Skin epidermis (tissue), 12 donors: Measurements from ENCODE around the gene EGR4.

Experiments
- H3K27ac ChIP-seq, 21 experiments: fragments of 200-600 bp; sonication (generic) in 11 of 21; one replicate each; pipeline ENCODE4 v1.5.0; 2020; ENCODE audit warnings: mild to moderate bottlenecking in 3 of 21, inconsistent platforms in 2 of 21, moderate library complexity in 2 of 21
- H3K4me3 ChIP-seq, 7 experiments: fragments of 200-600 bp; sonication (generic) in 2 of 7; one replicate each; pipeline ENCODE4 v1.5.0; 2020; ENCODE audit warnings: inconsistent platforms in 2 of 7, mild to moderate bottlenecking in 2 of 7, moderate library complexity in 1 of 7

The EGR4 gene

DNA sequence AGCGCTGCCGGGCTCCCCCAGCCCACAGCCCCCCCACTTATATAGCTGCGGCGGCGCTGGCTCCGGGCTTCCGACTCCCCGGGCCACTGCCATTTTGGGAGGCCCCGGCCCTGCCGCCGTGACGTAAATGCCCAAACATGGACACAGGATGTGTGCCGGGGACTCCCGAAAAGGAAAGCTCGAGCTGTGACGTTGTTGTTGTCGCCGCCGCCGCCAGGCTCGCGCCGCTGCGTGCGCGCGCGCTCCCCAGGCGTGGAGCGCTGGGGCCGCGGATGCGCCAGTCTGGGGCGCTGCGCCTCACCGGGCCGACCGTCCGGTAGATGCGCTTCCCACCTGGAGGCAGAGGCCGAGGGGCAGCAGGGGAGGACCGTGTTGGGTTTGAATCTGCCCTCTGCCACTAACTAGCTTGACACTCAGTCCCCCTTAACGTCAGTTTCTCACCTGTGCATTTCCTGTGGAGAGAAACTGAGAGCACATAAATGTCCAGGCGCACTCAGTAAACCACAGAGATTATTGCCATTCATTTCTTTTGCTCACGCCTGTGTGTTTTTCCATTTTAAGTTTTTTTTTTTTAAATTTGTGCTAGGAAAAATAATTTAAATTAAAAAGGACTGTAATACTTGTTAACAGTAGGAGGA lies at the start of gene EGR4:
Gene EGR4, minus strand, starts transcription at position 15 of the 638 bp plus-strand sequence. CDS start 231 bp downstream, outside the sequence.
- Histone ChIP-seq H3K4me3 (peak within 1 kb of the TSS; percentile 26 to 52 (median 34)), H3K27ac (no peak within 1 kb of the TSS)

DNA sequence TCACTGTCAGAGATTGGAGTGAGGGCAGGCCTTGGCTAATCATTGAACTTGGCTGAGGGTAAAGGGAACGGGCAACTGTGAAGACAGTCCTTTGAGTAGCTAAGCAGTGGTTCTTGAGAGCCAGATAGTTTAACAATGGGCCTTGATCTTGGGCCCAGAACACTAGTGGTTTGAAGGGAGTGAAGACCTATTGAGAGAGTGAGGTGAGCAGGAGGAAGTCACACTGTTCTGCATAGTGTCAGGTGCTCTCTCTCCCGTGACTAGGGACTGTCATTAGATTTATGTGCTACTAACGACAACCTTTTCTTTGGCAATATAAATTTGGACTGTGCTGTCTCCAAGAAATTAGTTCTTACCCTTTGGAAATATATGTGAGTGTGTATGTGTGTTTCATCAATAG lies 47.7 kb upstream of the EGR4 start:
- H3K4me3 ChIP-seq, result no peak overlapping the region
- no peak overlapping the region for H3K27ac ChIP-seq

DNA sequence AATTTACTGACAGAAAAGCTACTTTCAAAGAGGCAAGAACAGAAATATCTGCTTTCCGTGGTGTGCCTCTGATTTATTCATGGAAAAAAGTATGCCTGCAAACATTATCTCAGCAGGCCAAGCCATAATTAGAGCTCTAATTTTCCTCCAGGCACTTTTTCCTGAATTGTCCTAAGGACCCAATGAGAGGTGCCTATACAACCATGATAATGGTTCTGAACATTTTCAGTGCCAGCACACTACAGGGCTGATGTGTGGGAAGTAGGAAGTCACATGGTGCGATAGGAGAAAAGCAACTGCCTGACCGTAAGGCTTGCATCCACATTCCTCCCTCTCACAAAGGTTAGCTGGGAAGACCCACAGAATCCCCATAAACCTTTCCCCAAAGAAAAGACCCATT lies 45.9 kb upstream of the EGR4 start:
- no peak overlapping the region for H3K4me3 ChIP-seq
- H3K27ac ChIP-seq, result no peak overlapping the region

DNA sequence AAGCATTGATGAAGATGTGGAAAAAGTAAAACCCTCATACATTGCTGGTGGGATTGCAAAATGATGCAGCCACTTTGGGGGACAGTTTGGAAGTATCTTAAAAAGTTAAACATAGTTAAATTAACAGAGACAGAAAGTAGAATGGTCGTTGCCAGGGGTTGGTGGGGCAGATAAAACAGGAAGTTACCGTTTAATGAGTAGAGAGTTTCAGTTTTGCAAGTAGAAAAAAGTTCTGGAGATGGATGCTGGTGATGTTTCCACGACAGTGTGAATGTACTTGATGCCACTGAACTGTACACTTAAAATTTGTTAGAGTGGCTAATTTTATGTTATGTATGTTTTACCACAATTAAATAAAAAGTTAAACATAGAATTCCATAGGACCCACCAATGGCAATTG lies 44.5 kb upstream of the EGR4 start:
- no peak overlapping the region for H3K4me3 ChIP-seq
- H3K27ac ChIP-seq, result no peak overlapping the region

DNA sequence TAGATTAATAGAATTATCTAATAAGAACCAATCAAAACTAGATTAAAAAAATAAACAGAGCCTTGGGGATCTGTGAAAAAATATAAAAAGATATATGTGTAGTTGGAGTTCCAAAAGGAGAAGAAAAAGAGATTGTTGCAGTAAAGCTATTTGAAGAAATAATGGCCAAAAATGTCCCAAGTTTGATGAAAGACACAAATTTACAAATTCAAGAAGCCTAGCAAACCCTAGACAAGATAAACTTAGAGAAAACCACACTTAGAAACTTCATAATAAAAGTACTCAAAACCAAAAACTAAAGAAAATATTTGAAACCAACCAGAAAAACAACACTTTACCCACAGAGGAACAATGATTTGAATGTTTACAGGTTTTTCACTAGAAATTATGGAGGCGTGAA lies 41.3 kb upstream of the EGR4 start:
- Histone ChIP-seq H3K27ac (no peak overlapping the region), H3K4me3 (no peak overlapping the region)

DNA sequence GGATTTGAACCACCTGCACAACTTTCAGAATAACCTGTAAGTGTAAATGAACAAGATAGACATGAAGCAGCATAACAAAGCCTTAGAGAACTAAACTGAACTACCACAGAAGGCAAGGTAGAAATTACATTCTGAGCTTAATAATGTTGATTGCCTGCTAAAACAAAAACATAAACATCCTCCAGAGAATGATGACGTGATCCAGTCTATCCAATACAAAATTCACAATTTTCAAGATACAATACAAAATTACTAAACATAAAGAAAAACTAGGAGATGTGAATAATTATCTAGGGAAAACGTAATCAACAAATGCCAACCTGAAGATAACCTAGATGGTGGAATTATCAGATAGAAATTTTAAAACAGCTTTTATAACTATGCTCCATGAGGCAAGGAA lies 40.7 kb upstream of the EGR4 start:
- no peak overlapping the region for H3K27ac ChIP-seq
- H3K4me3 ChIP-seq, result no peak overlapping the region

DNA sequence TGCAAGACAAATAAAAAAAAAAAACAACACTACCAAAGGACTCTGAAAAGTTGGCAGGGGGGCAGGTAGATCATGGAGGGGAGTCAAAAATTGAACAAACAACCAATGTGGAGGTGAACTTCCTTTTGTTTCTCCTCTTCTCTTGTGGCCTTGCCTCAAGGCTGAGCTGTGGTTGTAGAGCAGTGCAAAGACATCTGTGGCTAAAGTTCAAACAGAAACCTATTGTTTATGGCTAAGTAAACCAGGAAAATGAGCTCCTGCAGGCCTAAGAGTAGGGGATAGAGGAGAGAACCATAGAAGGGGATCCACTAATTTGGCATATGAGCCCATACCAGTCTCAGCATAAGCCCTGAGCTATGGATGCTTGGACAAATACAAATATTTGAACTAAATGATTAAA lies 40.2 kb upstream of the EGR4 start:
- Histone ChIP-seq H3K27ac (no peak overlapping the region), H3K4me3 (no peak overlapping the region)

DNA sequence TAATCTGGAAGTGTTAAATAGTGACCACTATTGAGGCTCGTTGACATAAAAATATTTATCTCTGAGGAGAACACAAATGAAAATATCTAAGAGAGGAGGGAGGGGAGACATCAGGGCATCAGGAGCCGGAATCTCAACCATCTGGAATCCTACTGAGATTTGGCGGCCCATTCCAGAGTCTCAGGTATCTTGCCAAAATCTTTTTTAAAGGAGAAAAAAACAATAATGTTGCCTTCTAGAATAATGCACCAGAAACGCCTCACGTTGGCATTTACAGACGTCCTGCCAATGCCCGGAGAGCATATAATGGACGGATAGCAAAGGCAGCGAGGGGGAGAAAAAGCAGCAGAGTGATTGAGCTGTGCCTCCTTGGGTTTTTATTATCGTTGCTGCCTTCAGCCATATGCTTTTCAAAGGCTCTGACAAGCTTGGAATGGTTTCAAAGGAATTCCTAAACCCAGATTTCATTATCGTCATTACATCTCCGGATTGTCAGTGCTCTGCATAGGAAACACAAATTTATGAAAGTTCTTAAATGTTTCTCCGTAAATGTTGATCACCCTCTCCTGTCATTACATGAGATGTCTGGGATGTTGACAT lies 30.9 kb upstream of the EGR4 start:
- no peak overlapping the region for H3K4me3 ChIP-seq
- H3K27ac ChIP-seq, result no peak overlapping the region

DNA sequence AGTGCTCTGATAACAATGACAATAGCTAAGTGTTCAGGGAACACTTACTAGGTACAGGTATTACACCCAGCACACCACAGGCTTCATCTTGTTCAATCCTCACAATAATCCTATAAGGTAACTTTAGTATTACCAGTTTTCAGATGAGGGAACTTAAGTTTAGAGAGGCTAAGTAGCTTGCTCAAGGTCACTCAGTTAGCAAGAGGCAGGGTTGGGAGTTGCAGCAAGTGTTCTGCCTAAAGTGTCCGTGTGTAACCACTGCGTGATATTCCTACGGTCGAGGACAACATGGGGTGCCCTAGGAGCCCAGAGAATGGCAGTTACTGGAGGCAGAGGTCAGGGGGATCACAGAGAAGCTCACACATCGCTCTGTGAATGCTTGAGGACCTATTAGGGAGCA lies 30.2 kb upstream of the EGR4 start:
- no peak overlapping the region for H3K4me3 ChIP-seq
- no peak overlapping the region for H3K27ac ChIP-seq

DNA sequence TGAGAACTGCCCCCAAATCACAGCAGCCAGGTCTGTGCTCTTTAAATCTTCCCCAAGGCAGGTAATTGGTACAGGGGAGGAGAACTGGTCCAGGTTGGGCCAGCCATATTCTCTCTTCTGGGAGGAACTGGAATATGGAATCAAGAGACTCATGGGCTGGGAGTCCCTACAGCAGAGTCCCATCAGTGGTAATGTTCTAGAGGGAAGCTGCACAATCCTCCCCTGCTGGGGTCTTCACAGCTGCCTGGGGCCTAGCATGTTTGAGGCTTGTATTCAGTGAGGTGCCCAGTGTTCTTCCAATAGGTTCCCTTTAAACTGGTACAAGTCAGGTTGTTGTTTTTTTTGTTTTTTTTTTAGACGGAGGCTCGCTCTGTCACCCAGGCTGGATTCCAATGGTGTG lies 21.1 kb upstream of the EGR4 start:
- H3K27ac ChIP-seq, result no peak overlapping the region
- no peak overlapping the region for H3K4me3 ChIP-seq

DNA sequence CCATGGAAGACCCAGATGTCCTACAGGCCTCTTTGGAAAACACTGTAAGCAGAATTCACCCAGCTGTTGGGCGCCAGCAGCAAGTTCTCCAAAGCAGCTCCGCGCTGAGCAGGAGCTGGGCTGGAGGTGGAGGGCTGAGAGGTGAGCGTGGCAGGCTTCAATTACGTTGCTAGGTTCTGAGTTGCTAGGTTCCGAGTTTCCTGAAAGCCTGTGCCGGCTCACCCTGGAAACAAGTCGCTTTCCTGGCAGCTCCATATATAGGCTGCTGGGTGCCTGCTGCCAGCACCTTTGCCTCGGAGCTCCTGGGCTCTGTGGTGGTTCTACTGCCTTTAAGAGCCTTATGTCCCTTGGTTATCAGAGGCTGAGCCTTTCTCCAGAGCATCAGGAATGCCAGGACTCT lies 14.4 kb upstream of the EGR4 start:
- H3K4me3 ChIP-seq, result no peak overlapping the region

DNA sequence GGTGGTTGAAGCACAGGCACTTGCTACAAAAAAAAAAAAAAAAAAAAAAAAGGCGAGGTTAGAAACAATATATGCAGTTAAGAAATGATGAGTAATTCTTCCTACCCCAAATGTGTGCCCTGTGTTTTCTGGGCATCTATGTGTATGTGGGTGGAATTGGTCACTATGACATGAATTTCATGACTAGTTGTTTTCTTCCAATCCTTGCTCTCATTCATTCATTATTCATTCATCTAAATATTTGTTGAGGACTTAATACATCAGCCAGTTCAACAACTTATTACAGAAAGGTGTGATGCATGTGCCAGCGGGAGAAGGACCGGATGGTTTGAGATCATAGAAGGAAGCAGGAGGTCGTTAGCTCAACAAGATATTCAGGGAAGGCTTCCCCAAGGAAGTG lies 8.3 kb upstream of the EGR4 start:
- Histone ChIP-seq H3K27ac (no peak overlapping the region), H3K4me3 (no peak overlapping the region)

More for the DNA sequence above, 14.4 kb upstream of the EGR4 start:
- no peak overlapping the region for H3K27ac ChIP-seq

DNA sequence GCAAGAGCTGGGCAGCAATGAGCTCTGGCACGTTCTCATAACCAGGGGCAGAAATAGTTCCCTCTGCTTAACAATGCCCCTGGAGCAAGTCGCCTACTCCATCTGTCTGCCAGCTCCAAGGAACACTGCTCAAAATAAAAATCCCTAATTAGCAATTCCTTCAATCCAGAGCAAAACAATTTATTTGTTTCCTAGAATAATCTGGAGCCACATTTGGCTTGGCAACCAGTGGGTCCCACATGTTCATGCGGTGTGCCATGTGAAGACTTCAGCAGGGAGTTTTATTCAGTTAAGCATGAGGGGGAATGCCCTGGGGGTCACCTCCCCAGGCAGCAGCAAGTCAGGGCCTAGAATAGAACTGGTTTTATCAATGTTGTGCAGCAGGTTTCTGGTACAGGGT lies 7.6 kb upstream of the EGR4 start:
- Histone ChIP-seq H3K27ac (no peak overlapping the region), H3K4me3 (no peak overlapping the region)

DNA sequence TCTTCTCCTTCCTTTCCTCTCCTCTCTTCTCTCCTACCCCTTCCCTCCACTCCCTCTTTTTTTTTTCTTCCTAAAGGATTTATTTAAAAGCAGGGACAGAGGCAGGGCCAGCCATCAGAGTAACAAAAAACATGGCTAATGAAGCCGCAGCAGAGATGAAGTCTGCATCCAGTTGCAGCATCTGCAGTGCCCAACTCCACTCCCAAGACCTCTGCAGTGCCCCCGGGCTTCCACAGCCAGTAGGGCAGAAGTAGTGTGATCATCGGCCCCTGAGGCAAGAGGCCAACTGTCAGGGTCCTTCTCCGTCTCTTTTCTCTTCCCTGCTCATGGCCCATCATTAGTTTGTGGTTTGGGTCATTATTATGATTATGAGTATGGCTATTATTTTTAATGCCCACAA lies 4.2 kb upstream of the EGR4 start:
- Histone ChIP-seq H3K27ac (no peak overlapping the region), H3K4me3 (no peak overlapping the region)

DNA sequence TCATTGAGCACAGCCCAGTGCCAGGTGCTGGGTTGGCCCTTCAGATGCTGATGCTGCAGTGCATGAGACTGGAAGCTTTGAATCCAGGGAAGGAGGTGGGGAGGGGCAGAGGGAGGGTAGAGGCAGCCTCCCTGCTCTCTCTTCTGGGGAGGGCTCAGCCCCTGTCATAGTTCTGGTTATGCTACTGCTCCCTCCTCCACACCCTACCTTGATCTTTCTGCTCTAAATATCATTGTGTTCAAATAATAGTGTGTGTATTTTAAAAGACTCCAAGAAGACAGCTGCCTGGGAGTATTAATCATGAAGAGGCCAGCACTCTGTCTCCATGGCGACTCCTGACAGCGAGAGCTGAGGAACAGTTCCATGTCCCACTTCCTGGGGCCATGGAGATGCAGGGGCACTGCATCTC lies 3.8 kb upstream of the EGR4 start:
- no peak overlapping the region for H3K4me3 ChIP-seq
- H3K27ac ChIP-seq, result no peak overlapping the region

DNA sequence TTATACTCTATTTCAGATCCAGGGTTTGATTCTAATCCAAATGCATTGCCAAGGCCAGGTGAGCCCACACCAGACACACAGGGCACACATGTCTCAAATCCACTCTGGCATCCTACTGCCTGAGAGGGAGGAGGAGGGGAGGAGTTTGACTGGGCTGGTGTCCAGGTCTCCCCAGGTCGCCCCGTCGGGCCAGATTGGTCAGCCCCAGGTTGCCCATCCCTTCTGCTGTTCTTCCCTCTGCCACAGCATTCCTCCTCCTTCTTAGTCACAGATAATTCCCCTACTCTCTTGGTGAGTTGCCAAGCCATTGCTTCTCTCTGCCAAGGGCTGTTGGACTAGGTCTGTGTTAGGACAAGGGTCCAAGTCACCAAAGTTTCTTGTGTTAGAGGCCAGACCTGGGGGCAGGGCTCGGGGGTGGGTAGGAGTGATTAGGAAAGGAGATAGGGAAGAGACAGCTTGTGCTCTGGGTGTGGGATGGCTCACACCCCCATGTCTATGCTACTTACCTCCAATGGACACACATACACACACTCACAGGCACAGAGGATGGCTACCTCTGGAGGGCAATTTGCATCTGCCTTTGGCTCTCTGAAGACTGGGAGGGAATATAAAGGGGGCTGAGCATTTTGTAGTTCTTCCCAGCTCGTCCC lies 2.5 kb upstream of the EGR4 start:
- Histone ChIP-seq H3K4me3 (no peak overlapping the region), H3K27ac (no peak overlapping the region)

DNA sequence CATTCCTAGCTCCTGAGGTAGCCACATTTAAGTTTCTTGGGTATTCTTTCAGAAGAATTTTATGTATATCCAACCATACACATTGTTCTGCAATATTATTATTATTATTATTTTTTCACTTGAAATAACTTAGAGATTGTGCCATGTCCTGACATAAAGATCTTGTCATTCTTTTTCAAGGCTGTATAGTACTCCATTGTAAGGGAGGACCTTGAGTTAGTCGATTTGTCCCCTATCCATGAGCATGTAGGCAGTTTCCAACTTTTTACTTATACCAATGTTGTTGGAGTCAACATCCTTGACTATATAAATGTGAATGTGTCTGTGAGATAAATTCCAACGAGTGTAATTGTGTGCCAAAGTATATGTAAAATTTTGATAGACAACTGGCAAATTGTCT lies 891 bp upstream of the EGR4 start:
- no peak overlapping the region for H3K27ac ChIP-seq
- H3K4me3 ChIP-seq, result no peak overlapping the region

DNA sequence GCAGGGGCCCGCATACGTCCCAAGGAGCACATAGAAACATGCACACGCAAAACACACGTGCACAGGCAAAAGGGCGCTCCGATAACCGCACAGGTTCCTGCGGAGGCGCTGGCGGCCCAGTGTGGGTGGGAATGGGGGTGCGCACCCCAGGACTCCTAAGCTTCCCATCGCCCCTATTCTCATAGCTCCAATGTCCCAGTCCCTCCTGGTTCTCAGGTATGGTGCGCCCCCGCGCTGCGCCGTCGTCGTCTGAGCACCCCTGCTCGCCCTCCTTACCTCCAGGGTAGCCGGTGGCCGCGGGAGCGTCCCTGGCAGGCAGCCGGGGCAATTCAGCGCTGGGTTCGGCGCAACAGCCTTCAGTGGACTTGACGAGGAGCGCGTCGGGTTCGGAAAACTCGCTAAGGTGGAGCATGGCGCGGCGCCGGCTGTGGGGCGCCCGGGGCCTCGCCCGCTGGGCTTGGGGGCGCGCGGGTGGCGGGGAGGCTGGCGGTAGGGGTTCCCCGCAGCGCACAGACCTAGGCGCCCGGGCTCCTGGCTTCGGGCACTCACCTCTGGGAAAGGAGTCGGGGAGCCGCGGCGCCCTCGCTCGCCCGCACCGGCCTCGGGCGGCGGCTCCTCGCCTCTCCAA lies 328 bp downstream of the EGR4 start:
- H3K4me3 ChIP-seq, result peak overlapping the region; percentile 26 to 52 (median 34)
- no peak overlapping the region for H3K27ac ChIP-seq

DNA sequence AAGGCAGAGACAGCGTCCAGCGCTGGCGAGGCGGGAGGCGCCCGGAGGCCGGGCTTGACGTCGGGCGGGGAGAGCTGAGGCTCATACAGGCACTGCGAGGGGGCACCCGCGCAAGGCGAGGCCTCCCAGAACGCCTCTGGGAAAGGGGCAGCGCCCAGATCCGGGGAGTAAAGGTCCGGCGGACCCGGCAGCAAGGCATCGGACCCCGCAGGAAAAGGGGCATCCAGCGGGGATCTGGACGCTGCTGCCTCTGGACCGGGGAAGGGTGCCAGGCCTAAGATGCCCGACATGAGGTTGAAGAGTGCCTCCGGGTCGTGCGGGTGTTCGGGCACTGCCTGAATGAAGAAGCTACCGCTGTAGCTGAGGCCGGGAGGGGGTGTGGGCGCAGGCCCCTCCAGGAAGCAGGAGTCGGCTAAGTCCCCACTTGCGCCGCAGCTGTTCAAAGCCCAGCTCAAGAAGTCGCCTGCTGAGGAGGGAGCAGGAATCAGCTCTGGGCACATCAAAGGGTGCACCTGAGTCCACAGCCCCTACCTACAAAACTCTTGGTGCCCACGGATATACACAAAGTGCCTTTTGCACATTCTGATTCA lies 937 bp downstream of the EGR4 start:
- Histone ChIP-seq H3K4me3 (no peak overlapping the region), H3K27ac (no peak overlapping the region)

DNA sequence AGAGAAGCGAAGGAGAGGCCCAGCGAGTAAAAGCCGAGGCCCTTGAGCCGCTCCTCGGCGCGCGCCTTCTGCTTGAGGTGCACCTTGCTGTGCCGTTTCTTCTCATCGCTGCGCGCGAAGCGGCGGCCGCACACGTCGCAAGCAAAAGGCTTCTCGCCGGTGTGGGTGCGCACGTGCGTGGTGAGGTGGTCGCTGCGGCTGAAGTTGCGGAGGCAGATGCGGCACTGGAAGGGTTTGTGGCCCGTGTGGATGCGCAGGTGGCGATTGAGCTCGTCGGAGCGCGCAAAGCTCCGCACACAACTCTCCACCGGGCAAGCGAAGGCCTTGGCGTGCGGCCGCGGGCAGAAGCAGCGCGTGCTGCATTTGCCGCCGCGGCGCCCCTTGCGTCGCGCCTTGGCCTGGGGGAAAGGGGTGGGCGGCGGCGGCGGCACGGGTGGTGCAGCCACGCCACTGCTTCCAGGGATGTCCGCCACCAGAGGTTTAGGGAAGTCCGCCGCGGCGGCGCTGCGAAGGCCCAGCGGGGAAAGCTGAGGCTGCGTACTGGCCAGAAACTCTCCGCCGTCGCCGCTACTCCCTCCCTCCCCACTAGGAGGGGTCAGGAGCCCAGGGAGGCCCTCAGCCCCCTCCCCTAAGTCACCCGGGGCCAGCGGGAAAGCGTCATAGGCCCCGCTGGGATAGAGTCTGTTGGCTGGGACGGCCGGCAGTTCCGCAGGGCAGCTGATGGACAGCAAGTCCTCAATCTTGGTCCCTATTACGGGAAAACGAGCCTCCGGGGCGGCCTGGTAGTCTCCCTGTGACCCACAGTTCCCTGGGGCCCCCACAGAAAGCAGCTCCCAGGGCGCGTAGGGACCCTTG lies 1.7 kb downstream of the EGR4 start:
- peak overlapping the region in 3 of 7 experiments; percentile 0 to 19 (median 2) for H3K4me3 ChIP-seq
- no peak overlapping the region for H3K27ac ChIP-seq
